ENCODE data around the gene CDK2AP2. TPM values are rescaled to one million over a fixed set of nuclear protein-coding genes. Genes with fewer than 3 reads are reported as not detected.

CDK2AP2 gene
- total RNA-seq, 1 donor from 2014 or later = 32.0 TPM

DNA sequence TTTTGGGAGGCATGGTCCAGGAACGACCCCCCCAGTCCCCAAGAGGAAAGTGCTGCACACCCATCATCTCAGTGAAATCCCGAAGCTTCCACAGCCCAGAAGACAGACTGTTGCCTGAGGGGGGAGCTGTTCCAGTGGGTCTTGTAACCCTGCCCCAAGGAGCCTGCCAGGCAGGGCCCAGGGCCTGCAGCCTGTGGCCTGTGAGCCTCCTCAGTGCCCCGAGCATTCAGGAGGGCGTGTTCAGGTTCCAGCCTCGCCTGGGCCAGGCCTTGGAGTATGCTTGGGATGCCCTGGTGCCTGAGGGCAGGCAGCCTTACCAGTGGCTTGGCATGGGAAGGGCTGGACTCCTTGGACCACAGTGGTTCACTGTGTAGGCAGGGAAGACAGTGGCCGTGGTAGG is 33.2 kb upstream of the CDK2AP2 start:
- TF ChIP-seq, protein P1, sequence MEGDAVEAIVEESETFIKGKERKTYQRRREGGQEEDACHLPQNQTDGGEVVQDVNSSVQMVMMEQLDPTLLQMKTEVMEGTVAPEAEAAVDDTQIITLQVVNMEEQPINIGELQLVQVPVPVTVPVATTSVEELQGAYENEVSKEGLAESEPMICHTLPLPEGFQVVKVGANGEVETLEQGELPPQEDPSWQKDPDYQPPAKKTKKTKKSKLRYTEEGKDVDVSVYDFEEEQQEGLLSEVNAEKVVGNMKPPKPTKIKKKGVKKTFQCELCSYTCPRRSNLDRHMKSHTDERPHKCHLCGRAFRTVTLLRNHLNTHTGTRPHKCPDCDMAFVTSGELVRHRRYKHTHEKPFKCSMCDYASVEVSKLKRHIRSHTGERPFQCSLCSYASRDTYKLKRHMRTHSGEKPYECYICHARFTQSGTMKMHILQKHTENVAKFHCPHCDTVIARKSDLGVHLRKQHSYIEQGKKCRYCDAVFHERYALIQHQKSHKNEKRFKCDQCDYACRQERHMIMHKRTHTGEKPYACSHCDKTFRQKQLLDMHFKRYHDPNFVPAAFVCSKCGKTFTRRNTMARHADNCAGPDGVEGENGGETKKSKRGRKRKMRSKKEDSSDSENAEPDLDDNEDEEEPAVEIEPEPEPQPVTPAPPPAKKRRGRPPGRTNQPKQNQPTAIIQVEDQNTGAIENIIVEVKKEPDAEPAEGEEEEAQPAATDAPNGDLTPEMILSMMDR (conservative IDR thresholded peaks at IDR 0.05) = no peak
- no peaks in the 10 kb centered on the region for H3K4me1 Mint-ChIP-seq
- DNase-seq (ENCODE audit: low read depth, low spot score) = no peak
- H3K4me3 Mint-ChIP-seq = no peak overlapping the region
- no peak overlapping the region for H3K27ac Mint-ChIP-seq (ENCODE audit: unreplicated experiment)
- H3K9me3 Mint-ChIP-seq = no peaks in the 10 kb centered on the region
- H3K36me3 Mint-ChIP-seq (ENCODE audit: low read depth) = no peaks in the 10 kb centered on the region
- H3K27me3 Mint-ChIP-seq (ENCODE audit: low read depth) = peaks cover 2% of the 10 kb centered on the region

DNA sequence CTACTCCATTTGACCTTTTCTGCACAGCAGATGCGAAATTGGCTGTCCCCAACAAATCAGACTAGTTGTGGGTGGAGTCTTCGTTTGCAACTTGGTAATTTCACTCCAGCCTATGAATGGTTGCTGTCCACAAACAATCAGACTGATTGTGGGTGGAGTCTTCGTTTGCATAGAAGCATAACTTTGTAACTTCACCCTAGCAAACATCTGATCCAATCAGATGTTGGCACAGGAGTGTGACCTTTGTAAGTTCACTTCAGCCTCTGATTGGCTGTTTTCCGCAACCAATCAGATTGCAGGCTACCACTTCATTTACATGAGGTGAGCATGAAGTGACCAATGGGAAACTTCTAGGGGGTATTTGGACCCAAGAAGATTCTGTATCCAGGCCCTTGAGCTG is 31.6 kb upstream of the CDK2AP2 start:
- TF ChIP-seq, protein P1 (conservative IDR thresholded peaks at IDR 0.05) = no peak
- Mint-ChIP-seq H3K4me1 (no peaks in the 10 kb centered on the region), H3K4me3 (no peak overlapping the region), H3K27me3 (ENCODE audit: low read depth) (no peaks in the 10 kb centered on the region), H3K9me3 (no peaks in the 10 kb centered on the region), H3K36me3 (ENCODE audit: low read depth) (no peaks in the 10 kb centered on the region), H3K27ac (ENCODE audit: unreplicated experiment) (no peak overlapping the region)
- DNase-seq (ENCODE audit: low read depth, low spot score) = no peak

DNA sequence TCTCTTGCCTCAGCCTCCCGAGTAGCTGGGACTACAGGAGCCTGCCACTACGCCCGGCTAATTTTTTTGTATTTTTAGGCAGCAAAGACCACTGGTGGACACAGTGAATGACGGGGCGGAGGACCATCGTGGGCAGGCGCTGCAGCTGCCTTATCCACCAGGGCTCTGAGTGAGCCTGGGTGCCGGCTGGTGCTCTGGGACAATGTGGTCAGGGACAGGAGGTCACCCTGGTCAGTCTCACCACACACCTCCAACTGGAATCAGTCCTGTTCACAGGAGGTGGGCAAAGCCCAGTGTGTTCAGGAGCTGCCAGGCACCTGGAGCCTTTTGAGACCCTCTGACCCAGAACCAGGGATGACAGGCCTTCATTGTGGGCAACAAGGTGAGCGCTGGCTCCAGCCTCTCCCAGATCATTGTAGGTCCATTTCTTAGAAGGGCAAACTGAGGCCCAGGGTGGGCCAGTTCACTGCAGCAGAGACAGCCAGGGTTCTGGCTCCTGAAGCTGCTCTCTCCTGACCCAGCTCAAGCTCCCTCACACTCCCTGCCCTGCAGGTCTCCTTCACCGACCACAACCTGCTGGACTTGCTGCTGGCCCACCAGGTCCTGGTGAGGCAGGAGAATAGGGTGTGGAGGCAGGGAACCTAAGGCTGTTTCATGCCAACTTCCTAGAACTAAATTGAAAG is 31.0 kb upstream of the CDK2AP2 start:
- Mint-ChIP-seq H3K9me3 (peaks cover 2% of the 10 kb centered on the region), H3K36me3 (ENCODE audit: low read depth) (no peaks in the 10 kb centered on the region), H3K4me3 (no peak overlapping the region), H3K27ac (ENCODE audit: unreplicated experiment) (no peak overlapping the region), H3K4me1 (no peaks in the 10 kb centered on the region), H3K27me3 (ENCODE audit: low read depth) (no peaks in the 10 kb centered on the region)
- DNase-seq (ENCODE audit: low read depth, low spot score) = no peak
- TF ChIP-seq, protein P1 (conservative IDR thresholded peaks at IDR 0.05) = no peak

DNA sequence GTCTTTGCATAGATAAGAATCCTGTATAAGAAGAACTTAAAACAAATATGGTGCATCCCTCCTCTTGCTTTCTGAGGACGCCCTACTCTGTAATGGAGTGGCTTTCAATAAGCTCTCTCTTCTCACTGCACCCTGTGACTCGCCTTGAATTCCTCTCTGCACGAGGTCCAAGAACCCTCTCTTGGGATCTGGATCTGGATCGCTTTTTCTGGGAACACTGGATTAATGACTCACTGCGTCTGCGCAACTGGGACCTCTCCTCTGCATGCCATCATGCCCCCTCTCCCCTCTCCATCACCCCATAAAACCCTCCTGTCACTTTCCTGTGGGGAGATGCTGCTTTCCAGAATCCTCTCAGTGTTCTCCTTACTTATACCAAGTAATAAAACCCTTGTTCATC is 30.3 kb upstream of the CDK2AP2 start:
- TF ChIP-seq, protein P1 (conservative IDR thresholded peaks at IDR 0.05) = no peak
- peaks cover 5% of the 10 kb centered on the region for H3K9me3 Mint-ChIP-seq
- no peaks in the 10 kb centered on the region for H3K36me3 Mint-ChIP-seq (ENCODE audit: low read depth)
- H3K27ac Mint-ChIP-seq (ENCODE audit: unreplicated experiment) = no peak overlapping the region
- DNase-seq (ENCODE audit: low read depth, low spot score) = no peak
- no peak overlapping the region for H3K4me3 Mint-ChIP-seq
- H3K4me1 Mint-ChIP-seq = no peaks in the 10 kb centered on the region
- H3K27me3 Mint-ChIP-seq (ENCODE audit: low read depth) = no peaks in the 10 kb centered on the region

DNA sequence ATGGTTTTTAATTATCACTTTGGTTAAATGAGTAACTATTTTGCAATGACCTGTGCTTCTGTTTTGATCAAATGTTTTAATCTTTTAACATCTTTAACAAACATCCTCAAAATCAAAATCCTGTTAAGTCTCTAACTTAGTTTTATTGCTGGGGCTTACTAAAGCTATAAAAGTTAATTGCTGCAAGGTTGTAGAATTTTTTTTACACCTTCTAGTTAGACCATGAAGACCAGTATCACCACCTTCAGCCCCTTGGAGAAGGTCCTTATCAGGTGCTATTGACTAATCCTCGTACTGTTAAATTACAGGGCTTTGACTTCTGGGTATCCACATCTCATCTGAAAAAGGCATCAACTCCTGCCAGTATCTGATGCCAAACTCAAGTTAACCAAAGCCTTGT is 27.6 kb upstream of the CDK2AP2 start:
- DNase-seq (ENCODE audit: low read depth, low spot score) = no peak
- TF ChIP-seq, protein P1 (conservative IDR thresholded peaks at IDR 0.05) = no peak

More for the DNA sequence above, 27.6 kb upstream of the CDK2AP2 start:
- no peaks in the 10 kb centered on the region for H3K4me1 Mint-ChIP-seq
- no peak overlapping the region for H3K27ac Mint-ChIP-seq (ENCODE audit: unreplicated experiment)
- peaks cover 5% of the 10 kb centered on the region for H3K9me3 Mint-ChIP-seq
- H3K4me3 Mint-ChIP-seq = no peak overlapping the region
- H3K27me3 Mint-ChIP-seq (ENCODE audit: low read depth) = no peaks in the 10 kb centered on the region
- H3K36me3 Mint-ChIP-seq (ENCODE audit: low read depth) = no peaks in the 10 kb centered on the region
